HG02870 (cell line): ENCODE data around the gene CST4.
"Not testable (repeated sequence)": the region's sequence is repeated elsewhere in the genome, so short reads cannot be mapped to it uniquely, and the experiment has no call there.

Source experiments
- ATAC-seq: cut with Tn5 transposase; IDR thresholded peaks from one replicate; pipeline ENCODE4 v1.9.1; 2021; ENCODE audit warnings: mild to moderate bottlenecking, moderate library complexity; ENCODE audit not compliant: unreplicated experiment

CST4 gene

GRCh38 chr20:23662276-23662870 lies 26.5 kb downstream of the CST4 start:
- ATAC-seq = no peak

DNA sequence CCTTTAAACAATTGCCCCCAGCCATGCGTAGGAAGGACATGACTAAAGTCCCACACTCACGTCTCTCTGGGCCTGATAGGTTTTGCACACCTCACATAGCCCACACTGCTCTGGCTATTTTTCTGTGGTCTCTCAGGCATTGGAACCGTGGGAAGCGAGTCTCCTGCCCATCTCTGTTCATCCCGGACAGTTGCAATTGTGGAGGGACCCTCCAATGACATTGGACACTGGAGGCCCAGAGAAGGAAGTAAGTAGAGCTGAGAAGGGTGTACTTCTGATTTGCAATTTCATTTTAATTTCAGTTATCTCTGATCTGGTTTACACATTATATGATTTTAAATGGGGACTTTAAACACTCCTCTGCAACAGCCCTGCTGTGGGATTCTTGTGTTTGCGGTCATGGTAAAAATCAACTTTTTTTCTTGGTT lies 27.8 kb downstream of the CST4 start:
- no peak for ATAC-seq

- no peak for ATAC-seq
These were observed 28.6 kb downstream of the CST4 start for GRCh38 chr20:23659989-23660837.

- not testable (repeated sequence) for ATAC-seq
These were observed 29.2 kb downstream of the CST4 start for GRCh38 chr20:23659610-23659988.

GRCh38 chr20:23658989-23659609 lies 29.7 kb downstream of the CST4 start:
- ATAC-seq = no peak

- no peak for ATAC-seq
These were observed 30.5 kb downstream of the CST4 start for GRCh38 chr20:23658336-23658735.

DNA sequence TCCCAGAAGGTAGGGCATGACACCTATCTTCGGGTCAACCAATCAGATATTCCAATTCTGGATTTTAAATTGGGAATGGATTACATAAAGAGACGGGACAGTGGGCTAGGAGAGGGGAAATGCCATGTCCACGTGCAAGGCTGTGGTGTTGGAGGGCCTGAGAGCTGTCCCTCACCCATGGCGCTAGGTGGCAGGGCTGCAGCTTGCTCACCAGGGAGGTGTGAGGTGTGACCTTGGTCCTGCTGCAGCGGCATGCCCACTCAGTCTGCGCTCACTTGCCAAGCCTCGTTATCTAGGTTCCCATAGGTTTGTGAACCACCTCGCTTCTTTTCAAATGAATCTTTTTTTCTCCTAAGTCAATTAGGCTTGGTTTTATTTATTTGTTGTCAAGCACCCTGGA lies 31.6 kb downstream of the CST4 start:
- ATAC-seq = no peak

- no peak for ATAC-seq
These were observed 32.5 kb downstream of the CST4 start for GRCh38 chr20:23656372-23656771.

- no peak for ATAC-seq
These were observed 33.2 kb downstream of the CST4 start for GRCh38 chr20:23655491-23656211.

DNA sequence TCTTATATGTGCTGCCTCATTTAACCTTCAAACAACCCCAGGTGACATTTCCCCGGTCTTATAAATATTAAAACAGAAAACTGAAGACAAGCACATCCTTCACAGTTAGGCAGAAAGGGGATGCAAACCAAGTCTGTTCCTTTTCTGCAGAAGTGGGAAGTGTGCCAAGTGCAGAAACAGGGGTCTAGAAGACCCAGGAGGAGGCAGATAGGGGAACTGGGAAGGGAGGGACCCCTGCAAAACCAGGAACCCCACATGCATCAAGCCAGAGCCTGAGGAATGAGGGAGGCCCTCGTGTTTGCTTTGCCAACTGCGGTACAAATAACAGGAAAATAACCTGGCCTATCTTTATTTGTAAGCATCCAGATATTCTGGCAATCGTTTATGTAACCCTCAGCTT lies 34.1 kb downstream of the CST4 start:
- no peak for ATAC-seq

DNA sequence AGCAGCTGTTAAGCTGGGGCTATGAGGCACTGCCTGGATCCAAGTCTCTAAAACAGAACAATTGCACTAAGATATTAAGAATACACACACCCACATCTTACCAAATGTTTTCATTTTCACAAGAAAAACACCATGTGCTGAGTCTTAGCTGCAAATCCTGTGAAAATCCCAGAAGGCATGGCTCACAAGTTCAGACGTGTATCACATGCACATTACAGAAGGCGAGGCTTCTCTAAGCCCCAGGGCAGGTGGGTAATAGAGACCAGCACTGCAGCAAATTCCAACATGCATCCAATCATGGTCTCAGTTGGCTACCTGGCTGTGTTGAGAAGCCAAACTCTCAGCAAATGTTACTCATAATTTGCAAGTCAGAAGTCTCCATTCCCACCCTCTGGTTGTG lies 34.8 kb downstream of the CST4 start:
- no peak for ATAC-seq

- no peak for ATAC-seq
These were observed 35.4 kb downstream of the CST4 start for GRCh38 chr20:23653400-23653938.

GRCh38 chr20:23652926-23653325 lies 35.9 kb downstream of the CST4 start:
- no peak for ATAC-seq

GRCh38 chr20:23652371-23652770 lies 36.5 kb downstream of the CST4 start:
- no peak for ATAC-seq

DNA sequence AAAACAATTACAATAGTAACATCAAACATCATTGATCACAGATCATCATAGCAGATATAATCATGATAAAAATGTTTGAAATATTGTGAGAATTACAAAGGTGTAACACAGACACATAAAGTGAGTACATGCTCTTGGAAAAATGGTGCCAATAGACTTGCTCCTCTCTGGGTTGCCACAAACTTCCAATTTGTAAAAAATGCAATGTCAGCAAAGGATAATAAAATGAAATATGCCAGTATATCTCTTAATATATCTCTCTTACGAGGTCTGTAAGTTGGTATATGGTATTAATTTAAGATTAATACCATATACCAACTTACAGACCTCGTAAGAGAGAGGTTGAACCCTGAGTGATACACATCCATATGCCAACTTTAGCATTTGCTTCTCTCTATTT lies 37.7 kb downstream of the CST4 start:
- no peak for ATAC-seq

DNA sequence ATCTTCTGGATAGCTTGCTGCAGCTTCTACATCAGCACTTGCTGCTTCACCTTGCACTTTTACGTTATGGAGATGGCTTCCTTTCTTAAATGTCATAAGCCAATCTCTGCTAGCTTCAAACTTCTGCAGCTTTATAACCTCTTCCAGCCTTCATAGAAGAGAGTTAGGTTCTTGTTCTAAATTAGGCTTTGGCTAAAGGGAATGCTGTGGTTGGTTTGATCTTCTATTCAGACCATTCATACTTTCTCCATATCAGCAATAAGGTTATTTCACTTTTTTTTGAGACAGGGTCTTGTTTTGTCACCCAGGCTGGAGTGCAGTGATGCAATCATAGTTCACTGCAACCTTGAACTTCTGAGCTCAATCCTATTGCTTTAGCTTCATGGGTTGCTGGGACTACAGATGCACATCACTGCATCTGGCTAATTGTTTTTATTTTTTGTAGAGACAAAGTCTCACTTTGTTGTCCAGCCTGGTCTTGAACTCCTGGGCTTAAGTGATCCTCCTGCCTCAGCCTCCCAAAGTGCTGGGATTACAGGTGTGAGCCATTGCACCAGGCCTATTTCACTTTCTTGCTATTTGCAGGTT lies 38.9 kb downstream of the CST4 start:
- no peak for ATAC-seq

DNA sequence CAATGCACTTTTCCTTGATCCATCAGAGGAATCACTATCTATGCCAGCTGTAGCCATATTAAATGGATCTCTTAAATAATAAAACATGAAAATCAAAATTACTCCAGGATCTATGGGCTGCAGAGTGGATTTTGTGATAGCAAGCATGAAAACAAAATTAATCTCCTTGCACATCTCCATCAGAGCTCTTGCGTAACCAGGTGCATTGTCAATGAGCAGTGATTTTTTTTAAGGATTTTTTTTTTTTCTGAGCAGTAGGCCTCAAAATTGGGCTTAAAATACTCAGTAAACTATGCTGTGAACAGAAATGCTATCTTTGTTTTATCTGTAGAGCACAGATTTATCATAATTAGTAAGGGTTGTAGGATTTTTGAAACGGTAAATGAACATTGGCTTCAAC lies 39.6 kb downstream of the CST4 start:
- no peak for ATAC-seq

DNA sequence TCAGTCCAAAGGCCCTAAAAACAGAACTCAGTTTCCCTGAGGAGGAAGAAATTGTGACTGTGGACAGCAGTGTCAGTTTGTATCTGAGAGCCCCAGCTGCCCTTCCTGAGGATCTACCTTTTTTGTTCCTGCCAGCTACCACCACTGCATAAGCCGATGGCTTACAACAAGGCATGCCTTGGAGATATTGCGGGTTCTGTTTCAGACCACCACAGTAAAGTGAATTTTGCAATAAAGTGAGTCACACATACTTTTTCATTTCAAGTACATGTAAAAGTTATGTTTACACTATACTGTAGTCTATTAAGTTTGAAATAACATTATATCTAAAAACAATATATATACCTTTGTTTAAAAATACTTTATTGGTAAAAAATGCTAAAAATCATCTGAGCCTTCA lies 41.5 kb downstream of the CST4 start:
- no peak for ATAC-seq

GRCh38 chr20:23646106-23646873 lies 42.5 kb downstream of the CST4 start:
- no peak for ATAC-seq

DNA sequence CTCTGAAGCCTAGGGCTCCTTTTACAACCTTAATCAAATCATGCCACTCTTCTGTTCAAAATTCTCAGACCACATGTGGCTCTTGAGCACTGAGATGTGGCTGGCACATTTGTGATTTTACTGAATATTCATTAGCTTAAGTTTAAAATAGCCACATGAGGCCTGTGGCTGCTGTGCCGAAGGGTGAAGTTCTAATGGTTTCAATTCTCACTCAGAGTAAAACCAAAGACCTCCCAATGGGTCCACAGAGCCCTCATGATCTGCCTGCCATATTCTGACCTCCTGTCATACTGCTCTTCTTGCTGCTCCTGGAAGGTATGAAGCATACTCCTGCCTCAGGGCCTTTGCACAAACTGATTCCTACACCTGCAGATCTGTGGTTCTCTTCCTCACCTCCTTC lies 43.3 kb downstream of the CST4 start:
- no peak for ATAC-seq
